ENCODE measurements around the gene ZBTB2.

Gene ZBTB2

DNA sequence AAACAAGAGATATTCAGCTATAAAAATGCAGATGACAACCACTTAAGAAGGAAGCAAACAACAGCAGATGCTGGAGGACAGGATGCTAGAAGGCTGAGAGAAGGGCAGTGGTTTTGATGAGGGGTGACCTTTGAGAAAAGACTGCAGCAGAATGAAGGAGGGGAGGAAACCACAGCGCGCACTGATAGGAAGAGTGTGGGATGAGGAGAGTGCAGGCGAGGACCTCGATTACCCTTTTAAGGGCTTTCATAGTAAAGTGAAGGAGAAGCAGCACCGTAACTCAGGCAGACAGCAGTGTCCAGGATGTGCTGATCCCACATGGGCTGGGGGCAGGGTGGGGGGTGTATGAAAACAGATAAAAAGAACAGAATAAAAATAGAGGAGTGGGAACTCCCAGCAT, 19.2 kb downstream of the ZBTB2 start:
- no peak for TF ChIP-seq GATA2 (IDR thresholded peaks at IDR 0.05; ENCODE audit: low read depth, low read length)
- no peak for TF ChIP-seq GATA3 (IDR thresholded peaks at IDR 0.05; ENCODE audit: low read depth, low read length)

DNA sequence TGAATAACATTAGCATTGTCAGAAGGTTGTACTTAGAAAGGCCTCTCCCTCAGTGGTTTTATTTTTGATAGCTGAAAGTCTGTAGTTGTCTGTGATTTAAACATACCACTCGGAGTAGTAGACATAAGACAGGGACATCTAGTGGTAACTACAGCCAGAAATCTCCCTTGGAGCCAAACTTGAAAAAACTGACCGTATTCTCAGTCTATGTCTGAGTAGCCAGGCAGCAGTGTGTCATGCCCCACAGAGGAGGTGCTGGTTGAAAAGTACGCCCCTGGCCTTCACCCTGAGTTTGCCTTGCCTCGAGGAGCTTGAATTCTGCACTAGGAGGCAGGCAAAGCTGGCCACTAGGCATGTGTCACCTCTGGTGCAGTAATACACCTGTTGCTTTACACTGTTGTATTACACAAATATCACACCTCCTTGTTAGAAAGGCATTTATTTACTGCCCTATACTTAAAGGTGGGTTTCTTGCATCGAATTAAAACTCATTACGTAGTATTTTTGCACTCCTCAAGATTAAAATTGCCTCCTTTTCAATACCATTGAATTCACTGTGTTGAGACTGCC, 20.8 kb downstream of the ZBTB2 start:
- TF ChIP-seq GATA2 (IDR thresholded peaks at IDR 0.05; ENCODE audit: low read depth, low read length) (no peak), GATA3 (IDR thresholded peaks at IDR 0.05; ENCODE audit: low read depth, low read length) (no peak)

DNA sequence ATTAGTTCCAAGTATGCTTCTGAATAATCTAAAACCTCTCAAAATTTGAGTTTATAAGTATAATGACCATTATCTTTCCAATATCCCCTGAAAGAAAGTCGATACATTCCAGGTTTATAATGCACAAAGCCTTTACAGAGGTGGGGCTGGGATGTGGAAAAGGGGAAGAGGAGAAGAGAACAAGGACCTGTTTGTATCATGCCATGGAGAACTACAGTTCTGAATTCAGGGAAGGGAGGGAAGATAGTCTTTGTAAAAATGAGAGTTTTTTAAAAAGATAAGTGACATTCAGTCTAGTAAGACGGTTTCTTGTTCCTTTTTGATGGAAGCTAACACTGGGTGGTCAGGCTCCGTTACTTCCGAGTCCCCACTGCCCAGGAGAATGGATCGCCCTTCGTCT, 26.1 kb downstream of the ZBTB2 start:
- no peak for TF ChIP-seq GATA2 (IDR thresholded peaks at IDR 0.05; ENCODE audit: low read depth, low read length)
- no peak for TF ChIP-seq GATA3 (IDR thresholded peaks at IDR 0.05; ENCODE audit: low read depth, low read length)

GRCh38 chr6:151359486-151359885, 31.9 kb downstream of the ZBTB2 start:
- no peak for TF ChIP-seq GATA2 (IDR thresholded peaks at IDR 0.05; ENCODE audit: low read depth, low read length)
- no peak for TF ChIP-seq GATA3 (IDR thresholded peaks at IDR 0.05; ENCODE audit: low read depth, low read length)

DNA sequence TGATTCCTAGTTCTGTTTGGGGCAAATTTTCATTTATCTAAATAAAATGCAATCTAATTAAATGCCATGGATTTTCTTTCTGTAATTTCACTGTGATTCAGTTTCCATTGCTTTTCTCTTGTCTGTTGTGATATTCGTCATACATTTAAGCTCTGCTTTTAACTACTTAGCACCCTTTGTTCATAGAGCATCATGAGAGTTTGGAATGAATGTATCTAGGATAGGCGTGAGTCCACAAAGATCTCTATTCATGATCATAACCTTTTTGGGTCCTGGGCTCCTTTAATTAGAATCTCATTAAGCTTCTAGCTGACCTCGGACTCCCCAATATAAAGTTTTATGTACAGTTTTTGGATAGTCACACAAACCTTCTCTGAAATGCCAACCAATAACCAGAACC, 32.9 kb downstream of the ZBTB2 start:
- TF ChIP-seq GATA3 (IDR thresholded peaks at IDR 0.05; ENCODE audit: low read depth, low read length) (no peak), GATA2 (IDR thresholded peaks at IDR 0.05; ENCODE audit: low read depth, low read length) (no peak)

GRCh38 chr6:151357758-151358436, 33.5 kb downstream of the ZBTB2 start:
- TF ChIP-seq GATA2 (IDR thresholded peaks at IDR 0.05; ENCODE audit: low read depth, low read length), result no peak
- no peak for TF ChIP-seq GATA3 (IDR thresholded peaks at IDR 0.05; ENCODE audit: low read depth, low read length)

DNA sequence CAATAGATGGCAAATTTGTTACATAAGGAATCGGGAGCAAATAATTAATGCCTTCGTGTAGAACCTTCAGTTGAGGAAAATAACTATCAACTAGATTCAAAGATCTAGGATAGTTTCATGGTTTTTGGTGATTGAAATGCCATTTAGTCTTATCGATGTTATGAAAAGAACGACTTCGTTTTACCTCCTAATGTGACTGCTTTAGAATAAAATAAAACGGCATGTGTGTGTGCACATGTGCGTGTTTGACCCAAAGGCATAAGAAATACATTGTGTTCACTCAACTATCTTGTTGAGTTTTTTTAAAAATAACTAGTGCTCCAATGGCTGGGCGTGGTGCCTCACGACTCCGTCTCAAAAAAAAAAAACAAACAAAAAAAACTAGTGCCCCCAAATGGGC, 37.6 kb downstream of the ZBTB2 start:
- no peak for TF ChIP-seq GATA3 (IDR thresholded peaks at IDR 0.05; ENCODE audit: low read depth, low read length)
- no peak for TF ChIP-seq GATA2 (IDR thresholded peaks at IDR 0.05; ENCODE audit: low read depth, low read length)

DNA sequence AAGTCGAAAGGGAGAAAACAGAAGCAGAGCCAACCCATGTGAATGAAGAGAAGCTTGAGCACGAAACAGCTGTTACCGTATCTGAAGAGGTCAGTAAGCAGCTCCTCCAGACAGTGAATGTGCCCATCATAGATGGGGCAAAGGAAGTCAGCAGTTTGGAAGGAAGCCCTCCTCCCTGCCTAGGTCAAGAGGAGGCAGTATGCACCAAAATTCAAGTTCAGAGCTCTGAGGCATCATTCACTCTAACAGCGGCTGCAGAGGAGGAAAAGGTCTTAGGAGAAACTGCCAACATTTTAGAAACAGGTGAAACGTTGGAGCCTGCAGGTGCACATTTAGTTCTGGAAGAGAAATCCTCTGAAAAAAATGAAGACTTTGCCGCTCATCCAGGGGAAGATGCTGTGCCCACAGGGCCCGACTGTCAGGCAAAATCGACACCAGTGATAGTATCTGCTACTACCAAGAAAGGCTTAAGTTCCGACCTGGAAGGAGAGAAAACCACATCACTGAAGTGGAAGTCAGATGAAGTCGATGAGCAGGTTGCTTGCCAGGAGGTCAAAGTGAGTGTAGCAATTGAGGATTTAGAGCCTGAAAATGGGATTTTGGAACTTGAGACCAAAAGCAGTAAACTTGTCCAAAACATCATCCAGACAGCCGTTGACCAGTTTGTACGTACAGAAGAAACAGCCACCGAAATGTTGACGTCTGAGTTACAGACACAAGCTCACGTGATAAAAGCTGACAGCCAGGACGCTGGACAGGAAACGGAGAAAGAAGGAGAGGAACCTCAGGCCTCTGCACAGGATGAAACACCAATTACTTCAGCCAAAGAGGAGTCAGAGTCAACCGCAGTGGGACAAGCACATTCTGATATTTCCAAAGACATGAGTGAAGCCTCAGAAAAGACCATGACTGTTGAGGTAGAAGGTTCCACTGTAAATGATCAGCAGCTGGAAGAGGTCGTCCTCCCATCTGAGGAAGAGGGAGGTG, 38.7 kb downstream of the ZBTB2 start:
- TF ChIP-seq GATA2 (IDR thresholded peaks at IDR 0.05; ENCODE audit: low read depth, low read length), result no peak
- no peak for TF ChIP-seq GATA3 (IDR thresholded peaks at IDR 0.05; ENCODE audit: low read depth, low read length)

DNA sequence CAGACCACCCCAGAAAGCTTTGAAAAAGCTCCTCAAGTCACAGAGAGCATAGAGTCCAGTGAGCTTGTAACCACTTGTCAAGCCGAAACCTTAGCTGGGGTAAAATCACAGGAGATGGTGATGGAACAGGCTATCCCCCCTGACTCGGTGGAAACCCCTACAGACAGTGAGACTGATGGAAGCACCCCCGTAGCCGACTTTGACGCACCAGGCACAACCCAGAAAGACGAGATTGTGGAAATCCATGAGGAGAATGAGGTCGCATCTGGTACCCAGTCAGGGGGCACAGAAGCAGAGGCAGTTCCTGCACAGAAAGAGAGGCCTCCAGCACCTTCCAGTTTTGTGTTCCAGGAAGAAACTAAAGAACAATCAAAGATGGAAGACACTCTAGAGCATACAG, 39.6 kb downstream of the ZBTB2 start:
- no peak for TF ChIP-seq GATA2 (IDR thresholded peaks at IDR 0.05; ENCODE audit: low read depth, low read length)

- TF ChIP-seq GATA2 (IDR thresholded peaks at IDR 0.05; ENCODE audit: low read depth, low read length), result no peak
- TF ChIP-seq GATA3 (IDR thresholded peaks at IDR 0.05; ENCODE audit: low read depth, low read length), result no peak
Measured at GRCh38 chr6:151351146-151351700, 40.1 kb downstream of the ZBTB2 start.

- TF ChIP-seq GATA3 (IDR thresholded peaks at IDR 0.05; ENCODE audit: low read depth, low read length) (no peak), GATA2 (IDR thresholded peaks at IDR 0.05; ENCODE audit: low read depth, low read length) (no peak)
Measured at GRCh38 chr6:151350442-151351145, 40.8 kb downstream of the ZBTB2 start.

DNA sequence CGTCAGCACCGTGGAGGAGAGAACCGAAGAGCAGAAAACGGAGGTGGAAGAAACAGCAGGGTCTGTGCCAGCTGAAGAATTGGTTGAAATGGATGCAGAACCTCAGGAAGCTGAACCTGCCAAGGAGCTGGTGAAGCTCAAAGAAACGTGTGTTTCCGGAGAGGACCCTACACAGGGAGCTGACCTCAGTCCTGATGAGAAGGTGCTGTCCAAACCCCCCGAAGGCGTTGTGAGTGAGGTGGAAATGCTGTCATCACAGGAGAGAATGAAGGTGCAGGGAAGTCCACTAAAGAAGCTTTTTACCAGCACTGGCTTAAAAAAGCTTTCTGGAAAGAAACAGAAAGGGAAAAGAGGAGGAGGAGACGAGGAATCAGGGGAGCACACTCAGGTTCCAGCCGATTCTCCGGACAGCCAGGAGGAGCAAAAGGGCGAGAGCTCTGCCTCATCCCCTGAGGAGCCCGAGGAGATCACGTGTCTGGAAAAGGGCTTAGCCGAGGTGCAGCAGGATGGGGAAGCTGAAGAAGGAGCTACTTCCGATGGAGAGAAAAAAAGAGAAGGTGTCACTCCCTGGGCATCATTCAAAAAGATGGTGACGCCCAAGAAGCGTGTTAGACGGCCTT, 41.6 kb downstream of the ZBTB2 start:
- TF ChIP-seq GATA2 (IDR thresholded peaks at IDR 0.05; ENCODE audit: low read depth, low read length), result no peak
- TF ChIP-seq GATA3 (IDR thresholded peaks at IDR 0.05; ENCODE audit: low read depth, low read length), result no peak

GRCh38 chr6:151341476-151342195, 49.7 kb downstream of the ZBTB2 start:
- TF ChIP-seq GATA2 (IDR thresholded peaks at IDR 0.05; ENCODE audit: low read depth, low read length) (no peak), GATA3 (IDR thresholded peaks at IDR 0.05; ENCODE audit: low read depth, low read length) (no peak)
